ENCODE data around the gene SOX6.

The SOX6 gene

DNA sequence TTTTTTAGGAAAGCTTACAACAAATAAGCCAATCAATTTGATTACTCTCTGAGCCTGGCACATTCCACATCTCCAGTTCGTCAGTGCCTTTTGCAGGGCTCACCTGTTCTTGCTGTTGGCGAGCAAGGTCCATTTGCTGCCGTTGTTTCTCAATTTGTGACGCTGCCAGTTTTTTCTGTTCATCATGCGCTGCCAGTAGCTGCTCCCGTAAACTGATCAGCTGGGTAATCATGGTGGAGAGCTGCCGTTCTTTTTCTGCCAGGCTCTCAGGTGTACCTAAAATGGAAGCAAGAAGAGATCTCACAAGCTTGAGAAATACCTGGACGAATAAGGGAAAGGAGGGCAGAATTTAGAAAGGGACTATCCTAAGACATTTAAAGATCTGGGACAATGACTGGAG is 169.7 kb downstream of the SOX6 start:
- no peak overlapping the region for H3K4me3 ChIP-seq (ENCODE audit: low read length)
- TF ChIP-seq, protein P1, sequence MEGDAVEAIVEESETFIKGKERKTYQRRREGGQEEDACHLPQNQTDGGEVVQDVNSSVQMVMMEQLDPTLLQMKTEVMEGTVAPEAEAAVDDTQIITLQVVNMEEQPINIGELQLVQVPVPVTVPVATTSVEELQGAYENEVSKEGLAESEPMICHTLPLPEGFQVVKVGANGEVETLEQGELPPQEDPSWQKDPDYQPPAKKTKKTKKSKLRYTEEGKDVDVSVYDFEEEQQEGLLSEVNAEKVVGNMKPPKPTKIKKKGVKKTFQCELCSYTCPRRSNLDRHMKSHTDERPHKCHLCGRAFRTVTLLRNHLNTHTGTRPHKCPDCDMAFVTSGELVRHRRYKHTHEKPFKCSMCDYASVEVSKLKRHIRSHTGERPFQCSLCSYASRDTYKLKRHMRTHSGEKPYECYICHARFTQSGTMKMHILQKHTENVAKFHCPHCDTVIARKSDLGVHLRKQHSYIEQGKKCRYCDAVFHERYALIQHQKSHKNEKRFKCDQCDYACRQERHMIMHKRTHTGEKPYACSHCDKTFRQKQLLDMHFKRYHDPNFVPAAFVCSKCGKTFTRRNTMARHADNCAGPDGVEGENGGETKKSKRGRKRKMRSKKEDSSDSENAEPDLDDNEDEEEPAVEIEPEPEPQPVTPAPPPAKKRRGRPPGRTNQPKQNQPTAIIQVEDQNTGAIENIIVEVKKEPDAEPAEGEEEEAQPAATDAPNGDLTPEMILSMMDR (conservative IDR thresholded peaks at IDR 0.05; ENCODE audit: low read length): no peak
- no peak for DNase-seq (ENCODE audit: low read depth)

DNA sequence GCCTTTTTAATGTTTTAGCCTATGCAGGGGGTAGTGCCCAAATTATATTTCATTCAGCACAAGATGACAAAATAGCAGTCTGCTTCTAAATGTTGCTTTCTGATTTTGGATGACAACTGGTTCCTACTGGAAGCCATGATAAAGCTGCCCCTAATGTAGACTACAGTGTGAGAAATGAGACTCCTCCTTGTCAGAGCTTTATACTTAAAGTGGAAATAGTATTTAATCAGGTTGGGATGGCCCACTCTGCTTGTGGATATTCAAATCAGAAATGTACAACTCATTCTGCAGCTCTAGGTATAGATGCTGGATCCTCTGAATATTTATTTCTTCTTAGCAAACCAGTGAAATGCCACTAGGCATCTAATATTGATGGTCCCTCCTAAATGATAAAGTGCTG is 171.3 kb downstream of the SOX6 start:
- TF ChIP-seq, protein P1 (conservative IDR thresholded peaks at IDR 0.05; ENCODE audit: low read length): no peak
- H3K4me3 ChIP-seq (ENCODE audit: low read length): no peak overlapping the region
- DNase-seq (ENCODE audit: low read depth): no peak

DNA sequence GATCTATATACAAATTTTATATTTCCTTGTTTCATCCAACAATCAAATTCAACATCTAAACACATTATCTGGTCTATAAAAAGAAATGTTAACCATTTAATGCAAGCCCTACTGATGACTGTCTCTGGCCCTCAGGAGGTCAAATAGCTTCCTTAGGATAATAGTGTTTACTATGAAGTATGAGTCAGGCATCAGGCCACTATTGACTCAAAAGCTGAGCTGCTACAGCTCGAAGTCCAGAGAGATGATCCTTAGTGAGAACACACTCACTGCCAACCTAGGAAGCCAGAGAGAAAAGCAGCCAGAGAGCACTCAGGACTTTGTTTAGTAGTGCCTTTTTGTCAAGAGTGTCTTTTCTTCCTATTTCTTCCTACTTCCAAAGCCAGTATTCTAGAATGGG is 171.8 kb downstream of the SOX6 start:
- DNase-seq (ENCODE audit: low read depth): peak; percentile 62
- TF ChIP-seq, protein P1 (conservative IDR thresholded peaks at IDR 0.05; ENCODE audit: low read length): no peak

DNA sequence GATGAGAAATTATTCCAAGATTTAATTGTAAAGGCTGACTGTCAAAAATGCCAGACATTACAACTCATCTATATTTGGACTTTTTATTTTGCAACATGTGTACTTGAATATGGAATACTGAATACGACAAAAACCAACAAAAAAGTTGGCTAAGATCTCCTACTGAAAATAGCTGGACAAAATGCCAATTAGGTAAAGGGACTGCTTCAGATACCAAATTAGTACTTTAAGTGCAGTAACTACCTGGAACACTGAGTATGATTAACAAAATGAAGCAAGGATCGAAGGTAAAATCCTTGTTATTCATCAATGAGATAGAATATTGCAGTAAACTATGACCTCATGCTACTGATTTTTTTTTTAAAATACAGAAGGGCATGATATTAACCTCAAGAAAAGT is 173.8 kb downstream of the SOX6 start:
- H3K4me3 ChIP-seq (ENCODE audit: low read length): no peak overlapping the region
- TF ChIP-seq, protein P1 (conservative IDR thresholded peaks at IDR 0.05; ENCODE audit: low read length): no peak
- DNase-seq (ENCODE audit: low read depth): no peak

More for the DNA sequence above, 171.8 kb downstream of the SOX6 start:
- no peak overlapping the region for H3K4me3 ChIP-seq (ENCODE audit: low read length)

DNA sequence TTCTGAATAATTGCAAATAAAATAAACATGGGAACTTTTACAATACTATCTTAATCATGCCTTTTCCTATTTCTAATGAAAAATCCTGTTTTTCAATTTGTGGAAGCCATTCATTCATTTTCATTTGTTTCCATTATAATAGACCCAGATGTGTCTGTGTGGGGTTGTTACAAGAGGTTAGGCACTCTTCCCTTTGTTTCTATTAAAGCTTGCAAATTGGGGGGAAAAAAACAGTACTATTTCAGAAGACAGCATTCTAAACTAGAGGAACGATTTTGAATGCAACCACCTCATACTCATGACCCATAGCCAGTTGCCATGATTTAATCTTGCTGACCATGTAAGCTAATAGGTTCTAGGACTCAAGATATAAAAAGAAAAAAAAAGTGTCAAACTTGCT is 175.5 kb downstream of the SOX6 start:
- TF ChIP-seq, protein P1 (conservative IDR thresholded peaks at IDR 0.05; ENCODE audit: low read length): no peak
- no peak overlapping the region for H3K4me3 ChIP-seq (ENCODE audit: low read length)
- no peak for DNase-seq (ENCODE audit: low read depth)

DNA sequence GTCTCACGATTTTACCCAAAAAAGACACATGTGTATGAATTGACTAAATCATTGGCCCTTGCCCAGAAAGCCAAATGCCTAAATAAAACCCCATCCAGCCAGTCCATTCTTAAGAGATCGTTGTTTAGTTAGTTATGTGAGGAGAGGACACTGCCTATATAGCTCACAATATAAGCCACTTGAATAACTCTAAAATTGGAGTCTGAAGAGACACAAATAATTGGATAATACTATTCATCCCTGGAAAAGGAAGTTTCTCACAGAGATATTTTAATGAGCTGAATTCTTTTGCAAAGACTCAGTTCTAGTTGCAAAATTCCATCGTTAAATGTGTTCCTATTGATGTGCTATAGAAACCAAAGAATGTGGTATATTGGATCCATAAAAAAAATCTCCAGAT is 176.7 kb downstream of the SOX6 start:
- H3K4me3 ChIP-seq (ENCODE audit: low read length): no peak overlapping the region
- TF ChIP-seq, protein P1 (conservative IDR thresholded peaks at IDR 0.05; ENCODE audit: low read length): no peak
- DNase-seq (ENCODE audit: low read depth): peak; percentile 66

DNA sequence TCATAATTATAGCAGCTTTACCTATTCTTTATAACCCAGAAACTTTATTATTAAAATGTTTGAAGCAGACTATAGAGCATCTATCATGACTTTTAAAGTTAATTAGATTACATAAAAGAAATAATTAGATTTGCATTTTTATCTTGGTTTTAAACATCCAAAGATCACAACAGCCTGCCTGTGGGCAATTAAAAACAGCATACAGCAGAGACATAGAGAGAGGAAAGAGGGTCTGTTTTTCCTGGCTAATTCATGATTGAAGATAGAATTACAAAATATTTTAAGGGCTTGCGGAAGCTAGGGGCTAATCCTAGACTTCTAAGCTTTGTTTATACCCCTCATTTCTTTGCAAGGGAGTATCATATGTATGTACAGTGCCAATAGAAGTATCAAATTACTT is 178.1 kb downstream of the SOX6 start:
- DNase-seq (ENCODE audit: low read depth): no peak
- TF ChIP-seq, protein P1 (conservative IDR thresholded peaks at IDR 0.05; ENCODE audit: low read length): no peak
- no peak overlapping the region for H3K4me3 ChIP-seq (ENCODE audit: low read length)
